H9 (cell line): ENCODE results near the gene COG2. TPM values are rescaled to one million over a fixed set of nuclear protein-coding genes. Genes with fewer than 3 reads are reported as not detected.

ENCODE experiments used
- DNase-seq: peaks from one replicate; pipeline ENCODE4 v3.0.0-alpha.2; 2017
- H2AFZ ChIP-seq: one replicate; pipeline ENCODE4 v1.6.1; 2013; ENCODE audit warnings: mild to moderate bottlenecking, low read length, control low read depth, moderate library complexity
- H2AK5ac ChIP-seq: 2 replicates; pipeline ENCODE4 v1.6.1; 2013; ENCODE audit warnings: low read length, control low read depth, mixed read lengths; ENCODE audit not compliant: insufficient read length
- H2BK120ac ChIP-seq: one replicate; pipeline ENCODE4 v1.6.1; 2013; ENCODE audit warnings: low read depth, mild to moderate bottlenecking, low read length, control low read depth, inconsistent platforms; ENCODE audit not compliant: poor library complexity, severe bottlenecking
- H2BK12ac ChIP-seq: 2 replicates; pipeline ENCODE4 v1.6.1; 2013; ENCODE audit warnings: low read length, control low read depth, mixed read lengths, low read depth; ENCODE audit not compliant: insufficient read length
- H2BK15ac ChIP-seq: 2 replicates; pipeline ENCODE4 v1.6.1; 2013; ENCODE audit warnings: low read depth, low read length, control low read depth
- H2BK20ac ChIP-seq: one replicate; pipeline ENCODE4 v1.6.1; 2013; ENCODE audit warnings: low read depth, mild to moderate bottlenecking, low read length, control low read depth, inconsistent platforms; ENCODE audit not compliant: poor library complexity, severe bottlenecking
- H2BK5ac ChIP-seq: 2 replicates; pipeline ENCODE4 v1.6.1; 2013; ENCODE audit warnings: low read length, control low read depth, mixed read lengths; ENCODE audit not compliant: insufficient read length
- H3K14ac ChIP-seq: 2 replicates; pipeline ENCODE4 v1.6.1; 2013; ENCODE audit warnings: low read length, control low read depth; ENCODE audit not compliant: insufficient read depth
- H3K18ac ChIP-seq: 2 replicates; pipeline ENCODE4 v1.6.1; 2013; ENCODE audit warnings: low read depth, mild to moderate bottlenecking, mixed read lengths, low read length, control low read depth; ENCODE audit not compliant: insufficient read length
- H3K23ac ChIP-seq: 2 replicates; pipeline ENCODE4 v1.6.1; 2013; ENCODE audit warnings: low read length, control low read depth, mixed read lengths, low read depth; ENCODE audit not compliant: insufficient read length
- H3K23me2 ChIP-seq: 2 replicates; pipeline ENCODE4 v1.6.1; 2013; ENCODE audit warnings: low read depth, mild to moderate bottlenecking, mixed read lengths, low read length, control low read depth; ENCODE audit not compliant: insufficient read length, poor library complexity, severe bottlenecking
- H3K27ac ChIP-seq: 2 replicates; pipeline ENCODE4 v1.5.1; 2013; ENCODE audit warnings: low read length, control low read depth, mixed read lengths, low read depth; ENCODE audit not compliant: insufficient read length
- H3K27me3 ChIP-seq: 2 replicates; pipeline ENCODE4 v1.6.1; 2013; ENCODE audit warnings: low read length, control low read depth, inconsistent platforms; ENCODE audit not compliant: insufficient read depth
- H3K4ac ChIP-seq: 2 replicates; pipeline ENCODE4 v1.6.1; 2013; ENCODE audit warnings: low read depth, mild to moderate bottlenecking, control low read depth, inconsistent platforms, low read length, moderate library complexity
- H3K4me1 ChIP-seq: 2 replicates; pipeline ENCODE4 v1.6.1; 2013; ENCODE audit warnings: low read length, control low read depth, inconsistent platforms; ENCODE audit not compliant: insufficient read depth
- H3K4me2 ChIP-seq: 2 replicates; pipeline ENCODE4 v1.6.1; 2013; ENCODE audit warnings: low read length, control low read depth, mixed read lengths; ENCODE audit not compliant: insufficient read length, insufficient read depth
- H3K56ac ChIP-seq: 2 replicates; pipeline ENCODE4 v1.6.1; 2013; ENCODE audit warnings: low read depth, mild to moderate bottlenecking, mixed read lengths, low read length, control low read depth; ENCODE audit not compliant: insufficient read length
- H3K79me1 ChIP-seq: 2 replicates; pipeline ENCODE4 v1.6.1; 2013; ENCODE audit warnings: low read depth, mild to moderate bottlenecking, moderate library complexity, low read length, control low read depth, inconsistent platforms; ENCODE audit not compliant: insufficient read depth, poor library complexity, severe bottlenecking
- H3K79me2 ChIP-seq: 2 replicates; pipeline ENCODE4 v1.6.1; 2013; ENCODE audit warnings: low read length, control low read depth, inconsistent platforms; ENCODE audit not compliant: insufficient read depth
- H3K9ac ChIP-seq: 2 replicates; pipeline ENCODE4 v1.6.1; 2013; ENCODE audit warnings: low read length, control low read depth, mixed read lengths; ENCODE audit not compliant: insufficient read length; ENCODE audit errors: extremely low read depth
- H3K9me3 ChIP-seq: one replicate; pipeline ENCODE4 v1.6.1; 2013; ENCODE audit warnings: low read depth, low read length, inconsistent platforms; ENCODE audit not compliant: control insufficient read depth
- H3T11ph ChIP-seq: one replicate; pipeline ENCODE4 v1.6.1; 2013; ENCODE audit warnings: mild to moderate bottlenecking, low read length, control low read depth, inconsistent platforms
- H4K20me1 ChIP-seq: one replicate; pipeline ENCODE4 v1.6.1; 2013; ENCODE audit not compliant: control insufficient read depth, insufficient read length, insufficient read depth
- H4K5ac ChIP-seq: 2 replicates; pipeline ENCODE4 v1.6.1; 2013; ENCODE audit warnings: low read depth, mild to moderate bottlenecking, mixed read lengths, low read length, control low read depth; ENCODE audit not compliant: insufficient read length
- H4K8ac ChIP-seq: replicated peaks from 2 replicates; pipeline ENCODE4 v1.6.1; 2013; ENCODE audit warnings: low read length, control low read depth, mixed read lengths, low read depth; ENCODE audit not compliant: insufficient read length
- H4K91ac ChIP-seq: 2 replicates; pipeline ENCODE4 v1.6.1; 2013; ENCODE audit warnings: low read depth, mild to moderate bottlenecking, moderate library complexity, mixed read lengths, low read length, control low read depth; ENCODE audit not compliant: insufficient read length
- H3K27ac Mint-ChIP-seq, 3 experiments: 2 replicates in 2 of 3; 3 replicates in 1 of 3; pipeline ENCODE4 v1.8.0; 2020 to 2021; ENCODE audit warnings: mixed read lengths in 3 of 3, mild to moderate bottlenecking in 1 of 3, moderate library complexity in 1 of 3
- H3K27me3 Mint-ChIP-seq: 2 replicates; pipeline ENCODE4 v1.8.0; 2021; ENCODE audit warnings: low read depth, mild to moderate bottlenecking, moderate library complexity, mixed read lengths
- H3K36me3 Mint-ChIP-seq, 3 experiments: 2 replicates in 2 of 3; 3 replicates in 1 of 3; pipeline ENCODE4 v1.8.0; 2020 to 2021; ENCODE audit warnings: low read depth in 3 of 3, mixed read lengths in 3 of 3; ENCODE audit not compliant: insufficient read depth in 1 of 3
- H3K4me1 Mint-ChIP-seq, 2 experiments: 2 replicates each; pipeline ENCODE4 v1.8.0; 2020; ENCODE audit warnings: mixed read lengths in 2 of 2
- H3K4me3 Mint-ChIP-seq, 2 experiments: 2 replicates in 1 of 2; 3 replicates in 1 of 2; pipeline ENCODE4 v1.8.0; 2020 to 2021; ENCODE audit warnings: mild to moderate bottlenecking in 2 of 2, mixed read lengths in 2 of 2, moderate library complexity in 1 of 2
- H3K9me3 Mint-ChIP-seq, 2 experiments: 2 replicates in 1 of 2; 3 replicates in 1 of 2; pipeline ENCODE4 v1.8.0; 2020; ENCODE audit warnings: mild to moderate bottlenecking in 2 of 2, mixed read lengths in 2 of 2, moderate library complexity in 1 of 2
- CTCF ChIP-seq: fragments of 200-600 bp; sonication (generic); conservative IDR thresholded peaks from 3 replicates; pipeline ENCODE4 v1.8.0; 2021; ENCODE audit warnings: antibody characterized with exemption, mild to moderate bottlenecking
- WGBS: extraction: QIAGEN DNeasy Blood & Tissue Kit; methylation state at CpG from one replicate; pipeline ENCODE4 v1.1.7; 2013; ENCODE audit warnings: missing lambda C conversion rate, low lambda C conversion rate, mixed read lengths; ENCODE audit not compliant: insufficient read length; ENCODE audit errors: extremely low coverage; 5-methylcytosine and 5-hydroxymethylcytosine counted together
- total RNA-seq: library from RNA; stranded (reverse); gene quantifications from 2 replicates; pipeline ENCODE4 v1.2.1, GENCODE V29; 2021

COG2 gene
- total RNA-seq, 1 experiment from 2014 or later, result 42.2 TPM

DNA sequence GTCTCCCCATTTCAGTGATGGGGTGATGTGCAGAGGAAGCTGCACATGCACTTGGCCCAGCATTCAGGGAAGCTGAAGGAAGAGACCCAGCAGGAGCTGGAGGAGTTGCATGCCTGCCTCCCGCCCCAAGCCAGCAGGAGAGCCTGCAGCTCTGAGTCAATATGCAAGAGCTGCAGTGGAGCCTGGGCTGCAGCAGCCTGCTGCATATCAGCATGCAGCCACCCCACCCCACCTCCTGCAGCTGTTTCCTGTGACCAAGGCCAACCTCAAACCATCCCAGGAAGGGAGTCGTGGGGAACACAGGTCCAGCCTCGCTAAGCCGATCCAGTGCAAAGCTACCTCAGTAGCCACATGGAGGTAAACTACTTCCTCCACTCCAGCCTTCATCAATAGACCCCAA, 52.7 kb downstream of the COG2 start:
- Histone ChIP-seq H2BK12ac (no peak overlapping the region), H3K23me2 (no peaks in the 10 kb centered on the region), H3K79me2 (no peaks in the 10 kb centered on the region), H2BK20ac (no peak overlapping the region), H4K20me1 (no peaks in the 10 kb centered on the region), H3K9me3 (no peaks in the 10 kb centered on the region), H3K14ac (no peak overlapping the region), H2BK5ac (no peak overlapping the region), H4K8ac (no peak overlapping the region), H3T11ph (no peak overlapping the region), H3K23ac (no peak overlapping the region), H3K4ac (no peak overlapping the region), H3K79me1 (no peaks in the 10 kb centered on the region), H3K9ac (no peak overlapping the region), H2AFZ (no peak overlapping the region), H3K18ac (no peak overlapping the region), H3K4me2 (no peak overlapping the region), H3K4me1 (no peaks in the 10 kb centered on the region), H2AK5ac (no peak overlapping the region), H3K27ac (no peak overlapping the region), H3K27me3 (no peaks in the 10 kb centered on the region), H2BK120ac (no peak overlapping the region), H4K91ac (no peak overlapping the region), H3K56ac (no peak overlapping the region), H2BK15ac (no peak overlapping the region), H4K5ac (no peak overlapping the region)
- TF ChIP-seq CTCF, result no peak
- Mint-ChIP-seq H3K36me3 (peaks cover 13 to 35% (median 32%) of the 10 kb centered on the region in 3 experiments; a peak in 6 of 7 replicates), H3K27me3 (peaks cover 7% of the 10 kb centered on the region), H3K27ac (peak overlapping the region in 2 of 3 experiments; percentile 21 to 41; a peak in 2 of 7 replicates), H3K4me1 (peaks cover 4 to 11% of the 10 kb centered on the region in 2 experiments), H3K9me3 (no peaks in the 10 kb centered on the region), H3K4me3 (no peak overlapping the region)
- no peak for DNase-seq
- no CpG with 5 or more reads among the region's 4 CpGs for WGBS
